Activated CD4-positive, alpha-beta T cell treated with anti-CD3 and anti-CD28 coated beads for 1 hour (primary cell): Measurements from ENCODE around the gene LAMTOR2.
A peak's percentile ranks its signal among the peaks of the same experiment; 100 is the strongest.

Experiments
- DNase-seq: peaks from one replicate; pipeline ENCODE4 v3.0.0-alpha.2; 2020

LAMTOR2 gene

DNA sequence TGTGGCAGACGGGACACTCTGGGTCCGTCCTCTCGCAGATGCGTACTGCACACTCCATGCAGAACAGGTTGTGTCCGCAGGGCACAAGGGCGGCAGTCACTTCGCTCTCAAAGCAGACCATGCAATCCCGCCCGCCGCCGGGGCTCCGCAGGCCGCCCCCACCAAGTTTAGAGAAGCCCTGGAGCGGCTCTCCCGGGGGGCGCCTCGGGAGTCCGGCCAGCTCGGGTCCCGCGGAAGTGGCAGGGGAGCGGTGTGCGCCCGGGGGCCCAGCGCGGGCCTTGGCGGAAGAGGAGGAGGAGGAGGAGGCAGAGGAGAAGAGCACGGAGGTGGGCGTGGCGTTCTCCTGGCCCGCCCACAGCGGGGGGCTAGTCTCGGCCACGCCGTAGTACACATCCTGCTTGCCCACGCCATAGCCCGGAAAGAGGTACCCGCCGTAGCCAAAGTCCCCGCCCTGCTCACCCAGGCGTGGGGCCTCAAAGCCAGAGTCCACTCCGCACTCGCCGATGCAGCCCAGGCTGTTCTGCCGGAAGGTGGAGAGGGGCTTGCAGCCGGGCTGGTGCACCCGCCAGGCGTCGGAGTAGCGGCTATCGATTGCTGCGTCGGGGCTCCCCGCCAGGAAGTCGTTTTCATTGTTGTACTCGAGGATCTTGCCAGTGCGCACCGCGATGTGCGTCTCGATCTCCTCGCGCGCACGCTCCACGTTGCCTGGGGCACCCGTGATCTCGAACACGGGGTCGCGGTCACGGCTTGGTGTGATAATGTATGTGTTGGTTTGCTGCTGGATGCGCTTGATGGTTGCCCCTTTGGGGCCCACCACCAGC, 22.2 kb downstream of the LAMTOR2 start:
- DNase-seq, result no peak

DNA sequence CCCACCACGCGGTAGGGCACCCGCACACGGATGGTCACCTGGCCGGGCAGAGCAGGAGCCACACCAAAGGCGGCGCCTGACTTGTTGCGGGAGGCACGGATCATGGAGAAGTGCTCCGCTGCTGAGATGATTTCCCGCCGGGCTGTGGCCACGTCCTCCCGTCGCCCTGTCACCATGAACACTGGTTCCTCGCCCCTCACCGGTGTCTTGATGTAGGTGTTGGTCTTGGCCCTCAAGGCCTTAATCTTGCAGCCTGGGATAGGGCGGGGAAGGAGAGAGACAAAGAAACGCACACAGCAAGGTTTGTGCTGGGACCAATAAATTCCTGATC, 22.8 kb downstream of the LAMTOR2 start:
- no peak for DNase-seq

DNA sequence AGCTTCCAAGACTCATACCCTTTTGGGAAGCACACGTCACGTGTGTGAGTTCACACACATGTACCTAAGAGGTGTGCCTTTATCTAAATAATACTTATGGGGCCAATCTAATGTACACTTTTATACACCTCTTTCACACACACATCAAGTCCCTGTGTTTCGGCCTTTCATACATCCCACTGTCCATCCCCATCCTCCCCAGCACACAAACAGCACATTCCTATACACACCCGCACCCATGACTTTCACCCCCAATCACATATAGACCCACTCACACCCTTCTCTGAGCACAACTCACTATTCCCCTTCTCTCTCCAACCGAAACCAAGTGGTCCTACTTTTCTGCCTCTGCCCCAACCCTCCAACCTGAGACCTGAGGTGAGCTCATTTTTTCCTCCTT, 24.1 kb downstream of the LAMTOR2 start:
- no peak for DNase-seq

DNA sequence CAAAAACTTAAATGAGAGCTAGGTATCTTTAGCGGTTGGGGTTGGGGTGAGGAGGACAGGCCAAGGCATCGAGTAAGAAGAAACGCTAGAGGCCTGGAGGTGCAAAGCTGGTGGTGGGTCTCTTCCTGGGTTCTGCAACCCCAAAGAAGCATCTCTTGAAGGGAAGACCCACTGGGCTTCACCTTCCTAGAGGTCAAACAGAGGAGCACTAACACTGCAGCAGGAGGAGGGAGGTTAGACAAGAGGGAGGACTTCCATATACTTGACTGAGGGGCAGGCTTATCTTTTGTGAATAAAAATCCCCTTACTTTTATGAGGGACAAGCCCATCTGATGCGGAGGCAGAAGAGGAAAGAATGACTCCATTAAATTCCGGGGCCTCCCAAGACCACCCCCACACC, 25.2 kb downstream of the LAMTOR2 start:
- no peak for DNase-seq

DNA sequence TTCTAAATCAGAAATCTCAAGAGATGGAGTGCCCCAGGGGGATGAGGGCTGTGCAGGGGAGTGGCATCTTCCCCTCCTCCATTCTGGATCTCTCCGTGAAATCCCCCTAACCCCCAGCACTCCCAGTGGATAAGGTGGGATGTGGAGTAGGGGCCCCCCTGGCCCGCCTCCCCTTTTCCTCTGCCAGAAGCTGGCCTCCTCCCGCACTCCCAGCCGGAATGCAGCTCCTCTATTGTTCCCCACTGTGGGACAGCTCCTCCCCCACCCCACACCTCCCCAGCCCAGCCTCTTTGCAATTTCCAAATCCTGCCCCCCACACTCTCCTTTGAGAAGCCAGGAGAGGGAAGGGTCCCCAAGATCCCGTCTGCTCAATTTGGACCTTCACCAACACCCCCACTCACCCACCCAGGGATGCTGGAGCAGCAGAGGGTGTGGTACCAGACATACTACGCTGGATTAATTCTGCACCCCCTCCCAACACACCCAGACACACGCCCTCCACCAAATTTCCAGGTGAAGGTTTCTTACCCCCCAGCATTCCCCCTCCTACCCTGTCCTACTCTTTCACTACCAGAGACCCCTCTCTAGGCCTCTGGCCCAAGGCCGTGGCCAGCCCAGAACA, 25.8 kb downstream of the LAMTOR2 start:
- no peak for DNase-seq

DNA sequence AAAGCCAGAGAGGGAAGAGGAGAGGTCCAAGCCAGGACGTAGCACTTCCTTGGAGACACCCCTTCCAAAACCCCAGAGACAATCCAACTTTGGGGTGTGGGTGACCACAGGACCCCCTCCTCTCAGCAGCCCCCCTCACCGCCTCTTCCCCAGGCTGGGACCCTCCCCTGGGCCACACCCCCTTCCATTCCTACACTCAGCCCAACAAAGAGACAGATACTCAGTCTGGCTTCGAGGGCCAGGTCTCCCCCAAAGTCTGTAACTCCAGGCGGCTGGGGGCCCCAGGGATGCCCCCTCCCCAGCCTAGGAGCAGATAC, 26.2 kb downstream of the LAMTOR2 start:
- no peak for DNase-seq

DNA sequence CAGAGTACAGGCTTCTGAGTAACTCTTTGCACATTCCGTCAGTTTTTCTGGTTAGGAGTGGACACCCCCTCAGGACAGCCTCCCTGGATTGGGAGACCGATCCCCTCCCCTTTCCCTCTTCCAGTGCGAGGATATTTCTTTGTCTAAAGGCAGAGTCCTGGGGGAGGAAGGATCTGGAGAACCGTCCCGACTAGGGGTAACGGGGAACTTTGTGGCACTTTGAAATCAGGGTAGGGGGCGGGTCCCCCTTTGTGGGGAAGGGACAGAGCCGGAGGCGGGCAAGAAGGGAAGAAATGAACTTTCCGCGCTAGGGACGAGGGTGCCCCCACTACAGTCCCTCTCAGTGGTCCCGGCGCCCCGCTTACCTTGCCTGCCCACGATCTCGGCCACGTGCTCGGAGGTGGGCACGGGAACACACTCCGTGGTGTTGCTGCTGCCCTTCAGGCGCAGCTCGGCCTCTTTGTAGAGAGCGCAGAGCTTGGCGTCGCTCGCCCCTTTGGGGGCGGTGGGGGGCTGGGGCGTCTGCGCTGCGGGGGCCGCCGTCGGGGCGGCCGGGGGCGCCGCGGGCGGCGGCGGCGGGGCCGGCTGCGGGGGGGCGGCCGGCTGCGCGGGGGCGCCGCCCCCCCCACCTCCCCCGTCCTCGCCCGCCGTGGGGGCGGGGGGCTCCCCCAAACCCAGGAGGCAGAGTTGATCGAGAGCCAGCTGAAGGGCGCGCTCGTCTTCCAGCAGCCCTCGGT, 26.8 kb downstream of the LAMTOR2 start:
- no peak for DNase-seq

DNA sequence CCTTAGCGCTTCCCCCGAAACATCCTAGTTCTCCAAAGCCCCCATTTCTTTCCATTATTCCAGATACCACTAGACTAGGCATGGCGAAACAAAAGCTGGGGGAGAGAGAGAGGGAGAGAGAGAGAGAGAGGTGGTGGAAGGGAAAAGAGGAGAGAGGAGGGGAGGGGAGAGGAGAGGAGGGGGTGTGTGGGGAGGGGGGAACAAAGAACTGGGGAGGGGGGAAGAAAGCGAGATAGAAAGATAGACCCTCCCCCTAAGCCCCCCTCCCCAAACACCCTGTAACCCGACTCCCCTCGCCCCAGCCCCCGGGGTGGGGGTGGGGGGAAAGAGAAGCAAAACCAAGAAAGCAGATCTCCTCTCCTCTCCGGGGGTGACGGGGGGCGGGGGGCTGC, 27.3 kb downstream of the LAMTOR2 start:
- DNase-seq, result no peak

DNA sequence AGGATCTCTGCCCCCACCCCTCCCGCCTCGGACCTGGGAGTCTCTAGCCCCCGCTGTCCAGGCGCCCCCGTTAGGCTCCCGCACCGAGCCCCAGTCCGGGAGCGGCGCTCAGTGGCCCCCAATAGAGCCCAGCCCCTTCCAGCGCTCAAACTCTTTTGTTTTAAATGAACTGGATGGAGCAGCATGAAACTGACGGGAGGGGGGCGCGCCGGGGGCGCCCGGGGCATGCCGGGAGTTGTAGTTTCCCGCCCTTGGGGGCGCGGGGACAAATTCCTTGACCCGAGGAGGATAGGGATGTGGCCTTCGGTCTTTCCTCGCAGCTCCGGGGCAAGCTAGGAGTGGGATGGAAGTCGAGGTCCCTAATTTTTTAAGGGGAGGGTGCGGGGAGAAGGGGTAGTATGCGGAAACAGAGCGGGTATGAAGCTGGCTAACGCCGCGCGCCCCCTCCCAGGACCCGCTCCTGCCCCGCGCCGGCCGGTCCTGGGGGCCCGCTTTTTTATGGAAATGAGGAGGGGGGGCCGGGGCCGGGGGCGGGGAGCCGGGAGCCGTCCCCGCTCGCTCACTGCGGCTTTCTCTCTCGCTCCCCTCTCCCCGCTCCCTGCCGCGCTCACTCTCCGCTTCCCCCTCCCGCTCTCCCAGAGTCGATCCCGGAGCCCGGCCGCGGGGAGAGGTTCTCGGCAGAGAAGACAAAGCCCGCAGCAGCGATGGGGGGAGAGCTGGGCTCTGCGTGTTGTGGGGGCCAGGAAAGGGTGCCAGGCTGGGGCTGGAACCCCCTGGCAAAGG, 27.9 kb downstream of the LAMTOR2 start, which contains the start of gene MEX3A:
Gene MEX3A, minus strand, starts transcription at position 157 of the 783 bp plus-strand sequence. CDS start 467 bp downstream, outside the sequence.
- DNase-seq, result peak; percentile 43

DNA sequence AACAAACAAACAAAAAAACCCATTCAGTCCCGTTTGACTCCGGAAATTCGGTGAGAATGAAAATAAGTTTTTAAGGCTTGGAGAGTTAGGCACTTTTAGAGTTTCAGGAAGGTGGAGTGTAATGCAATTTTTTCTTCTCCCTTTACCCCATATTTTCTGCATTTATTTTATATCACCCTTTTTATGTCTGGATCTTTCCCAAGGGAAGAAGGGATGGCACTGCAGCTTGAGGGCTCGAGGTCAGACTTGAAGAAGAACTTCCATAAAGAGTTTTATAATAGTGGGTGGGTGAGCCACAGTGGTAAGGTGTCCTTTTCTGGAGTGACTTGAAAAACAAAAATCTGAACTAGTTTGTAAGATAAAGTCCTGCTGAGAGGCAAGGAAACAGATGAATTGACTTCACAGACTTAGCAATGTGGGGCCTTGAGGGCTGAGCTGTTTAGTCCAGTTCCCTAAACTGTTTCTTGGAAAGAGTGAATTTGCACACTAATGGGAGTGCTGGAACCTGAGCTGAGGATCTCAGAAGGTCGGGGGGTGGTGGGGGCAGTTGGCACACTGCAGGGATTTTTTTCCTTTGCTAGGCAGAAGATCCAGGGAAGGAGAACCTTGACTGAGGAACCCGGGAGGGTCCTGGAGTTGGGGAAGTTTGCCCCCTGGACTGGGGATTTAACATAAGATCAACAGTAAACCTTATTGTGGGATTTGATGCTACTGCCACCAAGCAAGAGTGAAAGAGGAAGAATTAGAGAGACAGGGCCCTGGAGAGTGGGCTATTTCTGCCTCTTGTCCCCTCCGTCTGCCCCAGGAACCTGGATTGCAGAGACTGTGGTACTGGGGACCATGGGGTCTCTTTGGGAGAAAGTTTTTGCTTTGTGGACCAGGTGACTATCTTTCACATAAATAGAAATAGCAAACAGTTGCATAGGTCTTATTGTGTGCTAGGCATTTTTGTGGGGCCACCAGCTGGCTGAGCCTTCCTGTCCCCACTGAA, 29.5 kb downstream of the LAMTOR2 start:
- no peak for DNase-seq

DNA sequence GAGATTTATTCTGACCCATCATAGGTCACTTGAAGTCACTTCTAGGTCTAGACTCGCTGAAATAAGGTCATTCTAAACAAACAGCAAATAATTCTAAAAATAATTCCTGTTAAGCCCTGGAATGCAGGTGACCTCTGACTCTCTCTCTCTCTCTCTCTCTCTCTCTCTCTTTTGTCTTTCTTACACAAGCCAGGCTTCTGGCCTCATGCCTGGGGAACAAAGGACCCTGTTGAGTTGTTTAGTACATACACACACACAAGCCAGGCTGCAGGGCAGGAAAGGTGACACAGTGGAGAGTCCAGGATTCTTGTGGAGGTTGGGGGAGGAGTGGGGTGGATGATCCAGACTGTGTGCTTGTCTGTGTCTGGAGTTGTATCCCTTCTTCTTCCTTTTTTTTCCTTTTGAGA, 31.7 kb downstream of the LAMTOR2 start:
- no peak for DNase-seq

DNA sequence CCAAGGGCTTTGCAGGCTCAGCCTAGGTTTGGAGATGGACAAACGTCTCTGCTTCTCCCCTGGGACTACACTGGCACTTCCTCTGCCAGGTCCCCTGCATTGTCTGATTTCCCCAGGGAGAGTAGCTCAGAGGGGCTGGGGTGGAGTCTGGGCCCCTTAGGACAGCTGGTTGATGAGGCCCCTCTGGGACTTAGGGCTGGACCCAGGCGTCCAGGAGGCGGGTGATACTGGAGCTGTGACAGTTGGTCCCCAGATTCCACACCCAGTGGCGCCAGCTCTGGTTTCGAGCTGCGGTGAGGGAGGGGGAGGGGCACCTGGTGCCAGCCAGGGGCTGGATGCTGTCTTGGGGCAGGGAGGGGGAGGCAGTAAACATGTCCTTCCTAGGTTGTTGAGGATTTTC, 35.1 kb downstream of the LAMTOR2 start:
- no peak for DNase-seq

DNA sequence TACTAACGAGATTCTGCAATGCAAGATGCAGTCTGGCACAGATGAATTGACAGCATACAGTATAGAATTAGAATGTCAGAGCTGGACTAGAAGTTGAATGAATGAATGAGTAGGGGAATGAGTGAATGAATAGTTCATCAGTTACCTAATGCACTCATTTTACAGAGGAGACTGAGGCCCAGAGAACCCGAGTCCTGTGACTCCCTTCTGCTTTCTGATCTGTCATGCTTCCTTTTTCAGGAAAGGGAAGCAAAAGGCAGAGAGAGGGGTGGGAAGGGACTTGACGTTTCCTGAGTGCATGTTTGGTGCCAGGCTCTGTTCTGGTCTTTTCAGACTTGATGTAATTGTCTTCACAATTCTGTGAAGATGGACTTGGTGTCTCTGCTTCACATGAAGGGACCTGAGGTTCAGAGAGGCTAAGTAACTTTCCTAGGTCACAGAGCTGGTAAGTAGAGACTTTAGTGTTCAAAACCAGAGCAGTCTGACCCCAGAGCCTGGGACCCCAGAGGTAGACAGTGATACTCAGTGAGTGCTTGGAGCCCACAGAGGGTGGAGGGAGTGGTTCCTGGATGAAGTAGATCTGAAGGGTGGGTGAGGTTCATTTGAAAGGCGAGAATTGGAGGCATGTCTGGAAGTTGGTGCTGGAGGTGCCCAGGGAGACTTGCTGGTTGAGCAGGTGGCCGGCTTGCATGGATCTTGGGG, 35.7 kb downstream of the LAMTOR2 start:
- DNase-seq, result no peak

DNA sequence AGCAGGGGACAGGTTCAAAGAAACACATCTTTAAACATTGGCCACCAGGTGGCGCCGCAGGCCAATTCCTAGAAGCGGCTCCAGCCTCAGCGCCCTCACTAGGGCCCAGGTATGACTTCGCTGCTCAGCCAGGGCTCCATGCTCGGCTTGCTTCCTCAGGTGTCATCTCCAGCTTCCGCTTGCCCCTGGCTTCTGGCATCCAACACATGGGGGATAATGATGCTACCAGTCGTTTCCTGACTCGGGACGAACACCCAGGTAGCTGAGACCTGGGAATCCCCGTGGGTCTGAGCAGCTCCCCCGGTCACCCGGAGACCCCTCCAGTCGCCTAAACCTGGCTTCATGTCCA, 36.2 kb downstream of the LAMTOR2 start:
- DNase-seq, result peak; percentile 86

DNA sequence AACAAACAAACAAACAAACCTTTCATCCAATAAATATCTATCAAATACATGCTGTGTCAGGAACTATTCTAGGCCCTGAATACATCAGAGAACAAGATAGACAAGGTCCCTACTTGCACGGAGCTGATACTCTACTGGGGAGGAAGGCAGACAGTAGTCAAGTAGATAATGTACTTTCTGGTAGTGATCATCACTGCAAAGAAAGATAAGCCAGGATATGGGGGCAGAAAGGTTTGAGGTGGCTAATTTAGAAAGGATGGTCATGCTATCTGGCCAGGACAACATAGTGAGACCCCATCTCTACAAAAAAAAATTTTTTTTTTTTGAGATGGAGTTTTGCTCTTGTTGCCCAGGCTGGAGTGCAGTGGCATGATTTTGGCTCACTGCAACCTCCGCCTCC, 37.0 kb downstream of the LAMTOR2 start:
- no peak for DNase-seq

DNA sequence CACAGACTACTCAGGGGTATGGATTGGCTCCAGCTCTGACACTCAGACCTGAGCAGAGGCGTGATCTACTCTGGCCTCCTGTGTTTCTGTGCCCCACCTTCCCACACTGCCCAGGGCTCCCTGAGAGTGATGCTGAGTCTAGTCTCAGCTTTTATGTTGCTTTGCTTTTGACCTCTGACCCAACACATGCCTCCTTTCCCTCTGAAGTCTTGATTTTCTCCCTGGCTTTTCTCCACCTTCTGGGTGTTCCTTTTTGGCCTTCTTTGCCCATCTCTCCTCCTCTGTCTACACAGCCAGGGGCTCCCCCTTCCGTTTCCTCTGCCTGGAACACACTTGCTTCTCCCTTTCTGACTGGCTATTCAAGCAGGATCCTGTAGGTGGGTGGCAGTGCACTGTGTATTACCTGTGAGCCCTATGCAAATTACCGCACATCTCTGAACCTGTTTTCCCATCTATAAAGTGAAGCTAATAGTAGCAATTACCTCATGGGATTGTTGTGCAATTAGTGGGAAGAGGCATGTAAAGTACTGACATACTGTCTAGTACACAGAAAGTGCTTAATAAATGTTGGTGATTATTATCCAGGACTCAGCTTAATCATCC, 41.4 kb downstream of the LAMTOR2 start:
- DNase-seq, result no peak

DNA sequence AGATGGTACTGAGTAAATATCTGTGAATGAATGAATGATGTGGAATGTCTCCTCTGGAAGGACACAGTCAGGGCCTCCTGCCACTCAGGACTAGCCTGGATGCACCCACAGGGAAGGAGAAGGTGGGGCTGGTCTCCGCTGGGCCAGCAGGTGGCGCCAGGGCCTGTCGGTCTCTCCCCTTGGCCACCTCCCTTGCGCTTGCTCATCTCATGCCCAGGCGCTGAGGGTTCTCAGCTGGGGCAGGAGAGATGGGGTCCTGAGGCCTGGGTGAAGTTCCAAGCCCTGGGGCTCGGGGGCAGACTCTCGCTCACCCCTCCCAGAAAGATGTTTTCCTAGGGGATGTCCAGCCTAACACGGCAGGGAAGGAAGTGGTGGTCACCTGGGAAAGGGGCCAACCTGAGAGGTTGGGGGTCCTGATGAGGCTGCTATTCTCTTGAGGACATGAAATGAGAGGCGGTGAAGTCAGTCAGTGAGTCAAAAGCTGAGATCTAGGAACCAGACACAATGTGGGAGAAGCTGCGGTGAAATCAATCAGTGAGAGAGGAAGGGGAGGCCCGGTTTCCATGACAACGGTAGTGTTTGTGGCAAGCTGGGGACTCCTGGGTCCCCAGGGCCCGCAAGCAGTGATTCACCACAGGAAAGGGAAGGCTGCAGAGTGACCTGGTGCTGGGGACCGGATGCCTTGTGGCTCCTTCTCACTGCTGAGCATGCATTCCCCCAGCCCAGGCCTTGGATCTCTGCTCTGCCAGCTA, 42.2 kb downstream of the LAMTOR2 start:
- peak; percentile 74 for DNase-seq

DNA sequence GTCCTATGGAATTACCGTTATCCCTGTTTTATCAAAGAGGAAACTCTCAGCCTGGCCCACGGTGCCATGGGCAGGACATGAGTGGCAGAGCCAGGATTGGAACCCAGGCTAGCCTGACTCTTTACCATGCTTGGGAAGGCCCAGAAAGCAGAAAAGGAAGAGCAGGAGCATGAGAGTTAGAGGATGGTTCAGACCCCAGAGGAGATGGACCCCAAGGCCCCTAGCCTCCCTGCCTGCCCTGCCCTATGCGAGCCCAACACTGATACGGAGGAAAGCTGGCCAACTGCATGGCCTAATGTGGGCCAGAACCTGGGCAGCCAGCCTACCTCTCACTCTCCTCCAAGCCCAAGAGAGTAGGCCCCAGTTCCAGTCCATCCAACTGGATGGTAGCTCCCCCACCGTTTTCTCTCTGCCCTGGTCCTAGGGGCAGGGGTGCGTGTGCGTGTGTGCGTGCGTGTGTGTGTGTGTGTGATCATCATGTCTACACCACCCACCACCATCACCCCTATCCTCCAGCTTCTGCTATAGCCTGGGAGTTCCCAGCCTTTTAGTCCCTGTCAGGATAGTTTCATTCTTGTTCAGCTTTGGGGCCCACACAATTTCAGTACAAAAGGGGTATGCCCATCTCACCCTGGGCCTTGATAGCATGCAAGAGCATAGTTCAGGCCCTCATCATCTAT, 43.1 kb downstream of the LAMTOR2 start:
- no peak for DNase-seq

DNA sequence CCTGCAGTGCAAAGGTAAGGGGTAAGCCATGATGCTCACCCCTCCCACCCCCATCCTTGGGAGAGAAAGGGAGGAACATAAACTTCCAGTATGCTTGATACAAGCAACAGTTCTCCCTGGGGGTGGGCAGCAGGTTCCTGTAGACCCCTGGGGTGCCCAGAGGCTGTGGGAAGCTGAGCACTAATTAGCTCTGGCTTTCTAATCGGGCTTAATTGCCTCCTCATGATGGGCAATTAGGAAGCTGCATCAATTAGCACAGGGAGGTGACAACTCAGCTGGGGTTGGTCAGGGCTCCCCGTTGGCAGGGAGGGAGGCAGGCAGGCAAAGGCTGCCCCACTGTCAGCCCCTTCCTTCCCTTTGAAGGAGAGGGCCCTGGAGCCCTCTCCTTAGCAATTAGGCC, 44.2 kb downstream of the LAMTOR2 start:
- DNase-seq, result no peak

DNA sequence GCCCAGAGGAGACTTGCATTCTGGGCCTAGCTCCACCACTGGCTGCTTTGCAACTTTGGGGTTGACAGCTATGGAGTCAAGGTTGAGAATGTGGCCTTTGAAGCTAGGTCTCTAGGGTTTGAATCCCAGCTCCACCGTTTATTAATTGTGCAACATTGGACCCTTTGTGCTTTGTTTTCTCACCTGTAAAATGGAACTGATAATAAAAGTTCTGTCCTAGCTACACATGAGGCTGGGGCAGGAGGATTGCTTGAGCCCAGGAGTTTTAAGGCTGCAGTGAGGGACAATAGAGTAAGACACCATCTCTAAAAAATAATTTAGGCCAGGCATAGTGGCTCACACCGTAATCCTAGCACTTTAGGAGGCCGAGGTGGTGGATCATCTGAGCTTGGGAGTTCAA, 44.7 kb downstream of the LAMTOR2 start:
- DNase-seq, result no peak
